ENCODE data around the gene SYNE4. TPM values are rescaled to one million over a fixed set of nuclear protein-coding genes. Genes with fewer than 3 reads are reported as not detected.
A peak's percentile ranks its signal among the peaks of the same experiment; 100 is the strongest.

SYNE4 gene
- total RNA-seq, 2 donors from 2014 or later = 17.1 to 19.3 TPM

DNA sequence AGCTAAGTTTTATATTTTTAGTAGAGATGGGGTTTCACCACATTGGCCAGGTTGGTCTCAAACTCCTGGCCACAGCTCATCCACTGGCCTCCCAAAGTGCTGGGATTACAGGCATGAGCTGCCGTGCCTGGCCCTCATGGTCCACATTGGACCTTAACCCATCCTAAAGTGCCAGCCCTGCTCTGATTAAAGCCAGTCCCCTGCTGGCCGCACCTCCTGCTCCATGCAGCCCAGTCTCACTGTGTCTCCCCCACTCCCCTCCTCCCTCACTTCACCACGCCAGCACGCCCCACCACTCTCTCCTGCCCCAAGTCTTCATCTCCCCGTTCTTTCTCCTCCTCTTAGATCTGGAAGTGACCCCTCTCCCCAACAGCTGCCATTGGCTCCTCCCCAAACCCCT, 30.3 kb downstream of the SYNE4 start:
- H3K27ac ChIP-seq (ENCODE audit: low read depth, low read length) = no peak overlapping the region
- H3K9me3 ChIP-seq (ENCODE audit: control insufficient read depth, low read length) = no peaks in the 10 kb centered on the region
- Mint-ChIP-seq H3K9me3 (no peaks in the 10 kb centered on the region), H3K4me1 (no peaks in the 10 kb centered on the region), H3K4me3 (no peak overlapping the region), H3K27ac (no peak overlapping the region), H3K36me3 (ENCODE audit: low read depth) (no peaks in the 10 kb centered on the region), H3K27me3 (ENCODE audit: insufficient read depth) (peaks cover 32% of the 10 kb centered on the region)
- no peak for DNase-seq
- TF ChIP-seq, protein P1, sequence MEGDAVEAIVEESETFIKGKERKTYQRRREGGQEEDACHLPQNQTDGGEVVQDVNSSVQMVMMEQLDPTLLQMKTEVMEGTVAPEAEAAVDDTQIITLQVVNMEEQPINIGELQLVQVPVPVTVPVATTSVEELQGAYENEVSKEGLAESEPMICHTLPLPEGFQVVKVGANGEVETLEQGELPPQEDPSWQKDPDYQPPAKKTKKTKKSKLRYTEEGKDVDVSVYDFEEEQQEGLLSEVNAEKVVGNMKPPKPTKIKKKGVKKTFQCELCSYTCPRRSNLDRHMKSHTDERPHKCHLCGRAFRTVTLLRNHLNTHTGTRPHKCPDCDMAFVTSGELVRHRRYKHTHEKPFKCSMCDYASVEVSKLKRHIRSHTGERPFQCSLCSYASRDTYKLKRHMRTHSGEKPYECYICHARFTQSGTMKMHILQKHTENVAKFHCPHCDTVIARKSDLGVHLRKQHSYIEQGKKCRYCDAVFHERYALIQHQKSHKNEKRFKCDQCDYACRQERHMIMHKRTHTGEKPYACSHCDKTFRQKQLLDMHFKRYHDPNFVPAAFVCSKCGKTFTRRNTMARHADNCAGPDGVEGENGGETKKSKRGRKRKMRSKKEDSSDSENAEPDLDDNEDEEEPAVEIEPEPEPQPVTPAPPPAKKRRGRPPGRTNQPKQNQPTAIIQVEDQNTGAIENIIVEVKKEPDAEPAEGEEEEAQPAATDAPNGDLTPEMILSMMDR (conservative IDR thresholded peaks at IDR 0.05) = no peak
- 70 to 86% methylated on average over 1 to 5 of the region's 5 CpGs for WGBS, 2 experiments (ENCODE audit: insufficient coverage in 1 of 2, insufficient read length in 1 of 2)
- H3K4me3 ChIP-seq (ENCODE audit: low read length) = no peak overlapping the region
- H3K27me3 ChIP-seq (ENCODE audit: control insufficient read depth, insufficient read depth, low read length, poor library complexity, severe bottlenecking) = peaks cover 14% of the 10 kb centered on the region
- H3K36me3 ChIP-seq (ENCODE audit: control insufficient read depth, insufficient read depth, low read length) = no peaks in the 10 kb centered on the region
- H3K9ac ChIP-seq (ENCODE audit: extremely low read depth, low read length, poor library complexity, severe bottlenecking) = no peak overlapping the region
- H3K4me1 ChIP-seq (ENCODE audit: control insufficient read depth, insufficient read depth, low read length) = no peaks in the 10 kb centered on the region

DNA sequence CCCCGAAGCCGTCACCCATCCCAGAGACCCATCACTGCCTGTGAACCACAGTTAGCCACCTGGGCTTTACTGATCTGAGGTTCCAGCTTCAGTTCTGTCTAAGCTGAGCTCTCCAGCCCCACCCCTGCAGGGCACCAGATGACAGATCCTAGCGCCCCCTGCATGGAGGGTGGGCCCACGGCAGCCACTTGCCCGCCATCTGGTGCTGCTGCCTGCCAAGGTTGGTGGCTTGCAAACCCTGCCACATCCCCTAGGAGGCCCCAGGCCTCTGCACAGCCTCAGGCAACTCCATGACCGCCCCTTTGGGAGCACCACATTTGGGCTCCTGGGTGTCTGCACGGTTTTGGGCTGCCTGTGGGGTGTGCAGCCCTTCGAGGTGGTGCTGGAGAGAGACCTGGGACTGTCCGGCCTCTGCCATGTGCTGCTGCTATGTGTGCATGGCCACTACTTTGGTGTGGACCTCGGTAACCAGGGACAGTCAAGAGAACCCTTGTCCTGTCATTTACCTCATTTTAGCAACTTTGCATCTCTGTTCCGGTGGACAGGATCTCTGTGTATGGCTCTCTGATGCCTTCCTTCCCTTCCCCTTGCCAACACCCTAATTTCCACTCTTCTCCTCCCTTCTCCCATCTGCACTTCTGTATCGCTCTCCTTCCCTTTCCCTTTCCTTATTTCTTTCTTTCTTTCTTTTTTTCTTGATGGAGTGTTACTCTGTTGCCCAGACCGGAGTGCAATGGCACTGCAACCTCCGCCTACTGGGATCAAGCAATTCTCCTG, 31.0 kb downstream of the SYNE4 start:
- peak; percentile 94 for DNase-seq
- TF ChIP-seq, protein P1 (conservative IDR thresholded peaks at IDR 0.05) = peak; percentile 80
- Histone ChIP-seq H3K27me3 (ENCODE audit: control insufficient read depth, insufficient read depth, low read length, poor library complexity, severe bottlenecking) (peaks cover 14% of the 10 kb centered on the region), H3K36me3 (ENCODE audit: control insufficient read depth, insufficient read depth, low read length) (no peaks in the 10 kb centered on the region), H3K9ac (ENCODE audit: extremely low read depth, low read length, poor library complexity, severe bottlenecking) (no peak overlapping the region), H3K27ac (ENCODE audit: low read depth, low read length) (no peak overlapping the region), H3K4me3 (ENCODE audit: low read length) (no peak overlapping the region), H3K9me3 (ENCODE audit: control insufficient read depth, low read length) (no peaks in the 10 kb centered on the region), H3K4me1 (ENCODE audit: control insufficient read depth, insufficient read depth, low read length) (no peaks in the 10 kb centered on the region)
- Mint-ChIP-seq H3K4me3 (no peak overlapping the region), H3K4me1 (no peaks in the 10 kb centered on the region), H3K9me3 (no peaks in the 10 kb centered on the region), H3K27me3 (ENCODE audit: insufficient read depth) (peaks cover 26% of the 10 kb centered on the region), H3K27ac (no peak overlapping the region), H3K36me3 (ENCODE audit: low read depth) (no peaks in the 10 kb centered on the region)
- WGBS, 2 experiments (ENCODE audit: insufficient coverage in 1 of 2, insufficient read length in 1 of 2) = 60 to 70% methylated on average over 10 to 14 of the region's 14 CpGs

DNA sequence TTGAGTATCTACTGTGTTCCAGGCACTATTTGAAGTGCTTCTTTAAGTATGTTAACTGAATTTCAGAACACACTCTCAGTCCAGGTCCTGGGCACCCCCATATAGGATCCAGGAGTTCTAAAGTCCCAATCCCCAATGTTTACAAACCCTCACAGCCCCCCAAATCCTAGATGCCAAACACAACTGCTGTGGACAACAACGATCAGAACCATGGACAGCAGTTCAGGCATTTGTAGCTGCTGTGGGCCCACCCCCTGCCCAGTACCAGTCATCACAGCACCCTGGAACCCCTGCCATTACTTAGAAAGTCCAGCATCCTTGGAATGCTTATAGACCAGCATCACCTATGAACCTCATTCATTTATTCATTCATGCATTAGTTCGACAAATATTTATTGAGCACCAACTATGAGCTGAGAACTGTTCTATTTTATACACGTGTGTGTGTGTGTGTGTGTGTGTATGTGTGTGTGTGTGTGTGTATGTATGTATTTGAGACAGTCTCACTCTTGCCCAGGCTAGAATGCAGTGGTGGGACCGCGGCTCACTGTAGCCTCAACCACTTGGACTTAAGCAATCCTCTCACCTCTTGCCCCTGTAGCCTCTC, 32.9 kb downstream of the SYNE4 start:
- WGBS, 2 experiments (ENCODE audit: insufficient coverage in 1 of 2, insufficient read length in 1 of 2) = 47 to 57% methylated on average over 2 to 5 of the region's 5 CpGs
- Mint-ChIP-seq H3K4me1 (no peaks in the 10 kb centered on the region), H3K36me3 (ENCODE audit: low read depth) (no peaks in the 10 kb centered on the region), H3K27me3 (ENCODE audit: insufficient read depth) (peaks cover 10% of the 10 kb centered on the region), H3K9me3 (no peaks in the 10 kb centered on the region), H3K27ac (no peak overlapping the region), H3K4me3 (no peak overlapping the region)
- H3K9ac ChIP-seq (ENCODE audit: extremely low read depth, low read length, poor library complexity, severe bottlenecking) = no peak overlapping the region
- no peaks in the 10 kb centered on the region for H3K4me1 ChIP-seq (ENCODE audit: control insufficient read depth, insufficient read depth, low read length)
- DNase-seq = peak; percentile 81
- H3K27me3 ChIP-seq (ENCODE audit: control insufficient read depth, insufficient read depth, low read length, poor library complexity, severe bottlenecking) = no peaks in the 10 kb centered on the region
- no peak overlapping the region for H3K27ac ChIP-seq (ENCODE audit: low read depth, low read length)
- H3K36me3 ChIP-seq (ENCODE audit: control insufficient read depth, insufficient read depth, low read length) = no peaks in the 10 kb centered on the region
- H3K9me3 ChIP-seq (ENCODE audit: control insufficient read depth, low read length) = no peaks in the 10 kb centered on the region
- TF ChIP-seq, protein P1 (conservative IDR thresholded peaks at IDR 0.05) = no peak
- H3K4me3 ChIP-seq (ENCODE audit: low read length) = no peak overlapping the region

All from endodermal cell (in vitro differentiated cells).